Measurements from ENCODE around the gene HHAT. TPM values are rescaled to one million over a fixed set of nuclear protein-coding genes. Genes with fewer than 3 reads are reported as not detected.
"Not testable (repeated sequence)": the region's sequence is repeated elsewhere in the genome, so short reads cannot be mapped to it uniquely, and the experiment has no call there.

The HHAT gene
- total RNA-seq, 1 experiment from 2014 or later: 4.0 TPM

DNA sequence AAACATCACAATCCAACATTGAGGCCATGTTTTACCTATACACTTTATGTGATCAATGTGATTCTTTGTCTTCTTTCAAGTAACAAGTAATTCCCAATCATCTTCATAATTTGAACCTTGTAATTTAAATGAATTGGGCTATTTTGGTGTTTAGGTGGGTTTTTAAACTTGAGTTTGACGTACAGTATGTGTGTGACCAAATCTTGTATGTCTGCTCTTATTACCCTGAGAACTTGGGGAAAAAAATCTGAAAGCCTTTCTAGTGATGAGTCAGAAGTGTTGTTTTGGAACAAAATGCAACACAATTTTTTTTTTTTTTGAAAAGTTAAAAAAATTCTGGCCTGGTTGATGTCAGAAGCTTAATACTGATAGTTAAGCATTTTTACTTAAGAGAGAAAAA lies 68.5 kb downstream of the HHAT start:
- DNase-seq (ENCODE audit: low spot score): no peak

DNA sequence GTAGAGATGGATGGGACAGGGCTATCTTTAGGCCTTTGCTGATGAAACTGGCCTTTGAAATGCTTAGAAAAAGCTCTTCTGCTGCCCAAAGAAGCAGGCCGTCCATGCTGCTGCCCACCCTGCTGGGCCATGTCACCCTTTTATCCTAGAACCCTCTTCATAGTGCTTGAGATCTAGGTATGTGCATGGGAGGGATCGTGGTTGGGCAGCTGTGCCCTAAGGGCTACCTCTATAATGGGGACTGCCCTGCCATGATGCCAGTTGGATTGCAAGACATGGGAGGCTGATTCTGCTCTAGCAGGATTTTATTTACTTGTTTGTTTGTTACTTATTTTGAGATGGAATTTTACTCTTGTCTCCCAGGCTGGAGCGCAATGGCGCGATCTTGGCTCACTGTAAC lies 69.0 kb downstream of the HHAT start:
- no peak for DNase-seq (ENCODE audit: low spot score)

DNA sequence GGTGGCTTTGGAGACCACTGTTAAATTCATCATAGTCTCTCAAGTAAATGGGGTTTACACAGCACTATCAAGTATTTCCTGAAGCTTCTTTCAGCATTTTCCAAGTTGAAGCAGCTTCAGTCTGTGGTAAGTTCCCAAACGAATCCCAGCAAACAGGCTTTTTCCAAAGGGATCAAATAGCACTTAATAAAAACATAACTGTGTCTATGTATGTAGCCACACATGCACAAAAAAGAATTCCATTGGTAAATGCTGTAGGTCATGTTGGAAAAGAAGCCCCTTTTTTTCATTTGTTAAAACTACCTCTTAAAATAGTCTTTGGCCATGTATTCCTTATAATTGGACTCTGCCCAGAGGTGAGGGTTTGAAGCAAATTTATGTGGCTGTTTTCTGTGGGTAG lies 69.8 kb downstream of the HHAT start:
- DNase-seq (ENCODE audit: low spot score): no peak

DNA sequence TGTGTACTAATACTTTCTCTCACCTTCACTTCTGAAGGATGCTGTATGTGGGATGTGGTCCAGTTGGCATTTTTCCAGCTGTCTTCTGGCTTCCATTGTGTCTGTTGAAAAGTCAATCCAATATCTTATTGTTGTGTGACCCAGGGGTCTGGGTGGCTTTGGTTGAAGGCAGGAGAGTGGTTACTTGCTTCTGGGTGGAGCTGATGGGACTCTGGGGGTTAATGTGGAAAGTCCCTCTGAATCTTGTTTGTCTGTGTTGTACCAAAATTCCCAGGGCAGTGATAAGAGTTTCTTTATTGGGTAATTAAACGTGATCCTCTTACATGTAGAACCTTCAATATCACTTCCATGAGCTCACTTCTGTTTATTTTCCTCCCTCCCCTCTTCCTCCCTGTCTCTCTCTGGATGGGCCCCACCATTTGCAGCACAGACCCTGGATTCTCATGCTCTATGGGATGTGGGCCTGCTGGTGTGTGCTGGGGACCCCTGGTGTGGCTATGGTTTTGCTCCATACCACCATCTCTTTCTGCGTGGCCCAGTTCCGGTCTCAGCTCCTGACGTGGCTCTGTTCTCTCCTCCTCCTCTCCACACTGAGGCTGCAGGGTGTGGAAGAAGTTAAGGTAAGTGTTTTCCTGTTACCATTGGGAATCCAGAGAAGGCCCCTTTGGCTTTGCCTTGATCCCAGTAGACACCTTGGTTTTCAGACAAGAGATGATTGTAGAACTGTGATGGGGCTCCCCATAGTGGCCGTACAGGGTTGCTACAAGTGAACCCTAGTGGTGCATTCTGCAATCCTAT lies 71.5 kb downstream of the HHAT start:
- peak; percentile 59 for DNase-seq (ENCODE audit: low spot score)

DNA sequence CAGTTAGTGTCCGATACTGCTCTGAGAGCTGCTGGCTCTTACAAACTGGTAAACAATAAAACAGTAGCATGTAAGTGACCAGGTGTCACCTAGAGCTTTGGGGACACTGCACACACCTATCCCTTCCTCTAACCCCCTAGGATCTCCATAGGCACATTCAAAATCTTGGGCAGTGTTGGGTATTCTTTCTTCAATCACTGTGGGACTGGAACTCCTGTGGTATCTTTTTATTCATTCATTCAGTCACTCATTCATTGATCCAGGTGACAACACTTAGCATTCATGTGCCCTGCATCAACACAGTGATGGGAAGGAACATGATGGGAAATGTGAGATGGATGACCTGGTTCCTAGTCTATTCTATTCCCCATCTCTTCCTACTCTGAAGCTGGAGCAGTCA lies 73.9 kb downstream of the HHAT start:
- DNase-seq (ENCODE audit: low spot score): no peak

DNA sequence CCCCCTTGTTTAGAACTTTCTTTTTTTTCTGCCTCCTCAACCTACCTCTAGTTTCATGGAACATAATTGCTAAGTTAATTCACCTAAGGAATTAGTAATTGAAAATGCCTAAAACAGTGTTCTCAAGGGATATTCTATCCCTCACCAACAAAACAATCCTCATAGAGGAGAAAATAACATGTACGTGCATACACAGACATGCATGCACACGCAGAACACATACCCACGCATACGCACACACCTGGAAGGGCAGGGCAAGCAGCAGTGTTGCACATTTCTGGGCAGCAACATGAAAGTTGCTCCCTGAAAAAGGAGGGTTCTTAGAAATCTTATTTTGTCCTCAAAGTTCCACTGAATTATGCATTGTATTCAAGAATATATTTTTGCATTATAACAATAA lies 76.6 kb downstream of the HHAT start:
- DNase-seq (ENCODE audit: low spot score): no peak

DNA sequence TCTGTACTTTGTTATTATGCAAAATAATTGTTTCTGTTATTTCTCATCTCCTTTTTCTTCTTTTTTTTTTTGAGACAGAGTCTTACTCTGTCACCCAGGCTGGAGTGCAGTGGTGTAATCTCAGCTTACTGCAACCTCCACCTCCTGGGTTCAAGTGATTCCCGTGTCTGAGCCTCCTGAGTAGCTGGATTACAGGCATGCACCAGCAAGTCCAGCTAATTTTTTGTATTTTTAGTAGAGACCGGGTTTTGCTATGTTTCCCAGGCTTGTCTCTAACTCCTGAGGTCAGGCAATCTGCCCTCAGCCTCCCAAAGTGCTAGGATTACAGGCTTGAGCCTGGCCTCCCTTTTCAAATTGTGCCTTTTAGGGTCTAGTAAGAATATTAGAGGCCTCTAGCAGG lies 77.6 kb downstream of the HHAT start:
- DNase-seq (ENCODE audit: low spot score): not testable (repeated sequence)

DNA sequence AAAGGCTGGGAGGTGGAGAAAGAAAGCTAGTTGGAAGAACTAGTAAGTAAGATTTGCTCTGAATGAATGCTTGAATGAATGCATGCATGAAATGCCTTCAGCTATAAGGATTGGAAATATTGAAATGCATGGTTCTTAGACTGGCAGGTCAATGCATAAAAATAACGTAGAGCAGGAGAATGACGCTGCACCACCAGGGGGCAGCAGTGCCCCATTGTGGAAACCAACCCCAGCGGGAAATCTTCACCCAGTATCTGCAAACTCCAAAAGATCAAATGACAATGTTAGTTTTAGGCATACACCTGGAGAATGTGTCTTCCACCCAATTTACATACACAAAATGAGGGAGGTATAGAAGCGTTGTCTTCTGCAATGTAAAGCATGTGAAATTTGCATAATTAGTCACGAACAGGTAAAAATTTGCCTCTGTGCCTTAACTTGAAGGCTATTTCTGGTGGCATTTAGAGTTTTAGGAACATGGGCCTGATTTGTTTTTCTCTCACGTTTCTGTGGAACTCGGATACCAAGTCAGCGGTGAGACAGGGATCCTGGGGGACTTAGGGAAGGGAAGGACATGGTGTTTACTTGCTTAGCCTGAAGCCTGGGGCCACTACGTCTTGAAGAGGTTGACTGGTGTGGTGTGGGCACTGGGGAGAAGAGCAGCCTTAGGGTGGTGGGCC lies 78.6 kb downstream of the HHAT start:
- DNase-seq (ENCODE audit: low spot score): peak; percentile 28

DNA sequence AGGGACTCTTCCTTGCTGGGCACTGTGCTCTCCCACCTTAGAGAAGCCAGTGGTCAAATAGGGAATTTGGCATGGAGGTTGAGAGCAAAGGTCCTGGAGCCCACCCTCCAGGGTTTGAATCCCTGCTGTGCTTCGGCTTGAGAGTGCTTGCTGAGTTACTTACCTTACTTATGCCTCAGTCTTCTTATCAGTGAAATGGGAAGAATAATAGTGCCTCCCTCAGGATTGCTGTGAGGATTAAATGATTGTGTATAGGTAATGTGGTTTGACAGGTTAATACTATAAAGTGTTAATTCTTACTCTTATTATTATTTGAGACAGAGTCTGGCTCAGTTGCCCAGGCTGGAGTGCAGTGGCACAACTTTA lies 79.2 kb downstream of the HHAT start:
- no peak for DNase-seq (ENCODE audit: low spot score)

DNA sequence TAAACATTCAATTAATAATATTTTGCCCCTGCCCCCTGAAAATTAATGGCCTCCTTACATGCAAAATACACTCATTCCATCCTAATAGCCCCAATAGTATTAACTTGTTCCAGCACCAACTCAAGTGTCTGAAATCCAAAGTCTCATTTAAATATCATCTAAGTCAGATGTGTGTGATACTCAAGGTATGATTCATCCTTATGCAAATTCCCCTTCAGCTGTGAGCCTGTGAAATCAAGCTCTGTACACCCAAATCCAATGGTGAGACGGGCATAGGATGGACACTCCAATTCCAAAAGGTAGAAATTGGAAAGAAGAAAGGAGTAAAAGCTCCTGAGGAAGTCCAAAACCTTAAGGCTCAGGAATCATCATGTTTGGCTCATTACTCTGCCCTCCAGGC lies 83.5 kb downstream of the HHAT start:
- no peak for DNase-seq (ENCODE audit: low spot score)

DNA sequence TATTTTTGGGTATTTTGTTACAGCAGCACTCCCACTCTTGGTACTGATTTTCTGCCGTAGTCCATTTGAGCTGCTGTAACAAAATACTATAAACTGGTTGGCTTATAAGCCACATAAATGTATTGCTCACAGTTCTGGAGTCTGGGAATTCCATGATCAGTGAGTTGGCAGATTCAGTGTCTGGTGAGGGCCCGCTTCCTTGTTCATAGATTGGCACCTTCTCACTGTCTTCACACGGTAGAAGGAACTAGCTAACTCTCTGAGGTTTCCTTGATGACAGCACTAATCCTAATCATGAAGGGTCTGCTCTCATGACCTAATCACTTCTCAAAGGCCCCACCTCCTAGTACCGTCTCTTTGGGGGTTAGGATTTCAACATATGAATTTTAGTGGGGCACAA lies 85.2 kb downstream of the HHAT start:
- DNase-seq (ENCODE audit: low spot score): no peak

DNA sequence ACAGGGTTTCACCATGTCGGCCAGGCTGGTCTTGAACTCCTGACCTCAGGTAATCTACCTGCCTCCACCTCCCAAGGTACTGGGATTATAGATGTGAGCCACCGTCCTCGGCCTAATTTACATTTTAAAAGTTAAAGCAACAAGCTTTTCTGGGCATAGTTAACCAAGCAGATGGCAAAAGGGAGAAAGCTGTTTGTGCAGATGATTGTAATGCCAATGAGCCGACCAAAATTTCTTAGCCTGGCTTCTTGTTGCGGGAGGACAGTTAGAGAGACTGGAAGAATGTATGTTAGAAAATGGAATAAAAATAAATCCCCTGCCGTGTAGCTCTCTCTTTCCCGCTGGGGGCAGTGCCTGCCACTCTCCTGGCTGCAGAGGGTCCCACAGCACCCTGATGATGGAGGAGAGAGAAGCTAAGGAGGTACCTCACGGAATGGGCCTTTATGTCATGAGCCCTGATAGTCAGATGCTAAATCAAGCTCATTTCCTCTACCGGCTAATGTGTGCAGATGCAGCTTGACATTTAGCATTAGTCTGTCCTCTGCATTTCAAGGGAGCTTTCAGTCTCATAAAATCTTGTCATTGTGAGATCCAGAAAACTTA lies 87.2 kb downstream of the HHAT start:
- DNase-seq (ENCODE audit: low spot score): no peak

DNA sequence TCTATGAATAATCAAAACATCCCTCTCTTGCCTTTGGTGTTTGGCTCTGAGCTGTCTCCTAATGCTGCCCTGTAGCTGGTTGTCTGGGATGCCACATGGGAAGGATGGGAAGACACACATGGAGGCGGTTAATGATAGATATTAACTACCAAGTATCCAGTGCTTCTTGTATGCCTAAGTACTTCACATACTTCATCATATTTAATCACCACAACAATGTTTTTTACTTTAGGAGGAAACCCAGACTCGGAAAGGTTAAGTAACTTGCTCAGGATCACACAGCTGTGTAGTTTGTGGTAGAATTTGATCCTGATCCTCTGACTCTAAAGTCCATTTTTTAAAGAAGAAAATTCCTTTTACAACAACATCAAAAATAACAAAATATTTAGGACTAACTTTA lies 88.0 kb downstream of the HHAT start:
- DNase-seq (ENCODE audit: low spot score): no peak

DNA sequence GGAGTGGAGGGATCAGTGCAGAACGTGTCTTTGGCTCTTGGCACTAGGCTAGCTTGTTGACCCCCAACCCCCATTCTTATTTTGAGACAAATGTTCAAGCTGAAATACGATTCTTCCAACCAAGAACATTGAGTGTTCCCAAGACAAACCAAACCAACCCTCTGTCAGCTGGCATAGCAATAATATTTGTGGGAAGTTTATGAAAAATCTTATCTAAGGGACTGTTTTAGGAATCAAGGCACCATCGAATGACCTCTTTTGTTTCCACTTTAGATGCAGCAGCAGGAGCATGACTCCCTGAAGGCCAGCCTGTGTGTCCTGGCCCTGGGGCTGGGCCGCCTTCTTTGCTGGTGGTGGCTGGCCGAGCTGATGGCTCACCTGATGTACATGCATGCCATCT lies 89.2 kb downstream of the HHAT start:
- no peak for DNase-seq (ENCODE audit: low spot score)

DNA sequence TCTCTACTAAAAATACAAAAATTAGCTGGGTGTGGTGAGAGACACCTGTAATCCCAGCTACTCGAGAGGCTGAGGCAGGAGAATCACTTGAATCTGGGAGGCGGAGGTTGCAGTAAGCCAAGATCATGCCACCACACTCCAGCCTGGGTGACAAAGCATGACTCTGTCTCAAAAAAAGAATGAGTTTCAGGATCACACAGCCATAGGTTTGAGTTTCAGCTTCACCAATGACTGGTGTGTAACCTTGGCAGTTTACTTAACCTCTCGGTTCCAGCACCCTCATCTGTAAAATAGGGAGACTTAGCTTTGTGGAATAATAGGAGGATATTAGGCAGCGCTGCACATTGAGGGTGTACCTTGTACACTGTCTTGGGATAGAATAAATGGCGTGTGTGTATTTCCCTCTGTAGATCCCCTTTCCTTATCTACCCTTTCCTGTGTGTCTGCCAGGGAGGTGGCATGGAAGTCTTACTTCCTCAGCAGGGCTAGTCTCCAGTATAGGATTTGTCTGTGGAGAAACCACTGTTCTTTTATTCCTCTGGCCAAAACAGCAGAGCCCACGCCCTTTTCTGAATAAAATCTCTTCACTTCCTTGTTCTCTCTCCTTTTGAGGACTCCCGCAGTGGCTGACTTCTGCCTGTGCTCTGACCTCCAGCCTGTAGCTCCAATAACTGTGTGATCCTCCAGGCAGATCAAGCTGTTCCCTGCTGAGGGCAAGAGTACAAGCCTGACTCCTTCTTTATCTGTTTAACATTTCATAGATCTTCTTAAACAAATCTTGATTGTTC lies 90.4 kb downstream of the HHAT start:
- DNase-seq (ENCODE audit: low spot score): no peak

DNA sequence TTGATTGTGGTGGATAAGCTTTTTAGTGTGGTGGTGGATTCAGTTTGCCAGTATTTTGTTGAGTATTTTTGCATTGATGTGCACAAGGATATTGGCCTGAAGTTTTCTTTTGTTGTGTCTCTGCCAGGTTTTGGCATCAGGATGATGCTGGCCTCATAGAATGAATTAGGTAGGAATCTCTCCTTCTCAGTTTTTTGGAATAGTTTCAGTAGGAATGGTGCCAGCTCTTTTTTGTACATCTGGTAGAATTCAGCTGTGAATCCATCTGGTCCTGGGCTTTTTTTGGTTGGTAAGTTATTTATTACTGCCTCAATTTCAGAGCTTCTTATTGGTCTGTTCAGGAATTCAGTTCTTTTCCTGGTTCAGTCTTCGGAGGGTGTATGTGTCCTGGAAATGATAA lies 98.0 kb downstream of the HHAT start:
- DNase-seq (ENCODE audit: low spot score): not testable (repeated sequence)

DNA sequence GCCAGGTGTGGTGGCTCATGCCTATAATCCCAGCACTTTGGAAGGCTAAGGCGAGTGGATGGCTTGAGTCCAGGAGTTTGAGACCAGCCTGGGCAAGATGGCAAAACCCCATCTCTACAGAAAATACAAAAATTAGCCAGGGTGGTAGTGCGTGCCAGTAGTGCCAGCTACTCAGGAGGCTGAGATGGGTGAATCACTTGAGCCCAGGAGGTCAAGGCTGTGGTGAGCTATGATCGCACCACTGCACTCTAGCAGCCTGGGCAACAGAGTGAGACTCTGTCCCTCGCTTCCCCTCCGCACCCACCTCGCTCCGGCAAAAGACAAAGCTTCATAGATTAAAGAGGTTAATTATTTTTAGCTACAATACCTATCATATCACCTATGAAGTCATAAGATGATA lies 100.0 kb downstream of the HHAT start:
- DNase-seq (ENCODE audit: low spot score): no peak

DNA sequence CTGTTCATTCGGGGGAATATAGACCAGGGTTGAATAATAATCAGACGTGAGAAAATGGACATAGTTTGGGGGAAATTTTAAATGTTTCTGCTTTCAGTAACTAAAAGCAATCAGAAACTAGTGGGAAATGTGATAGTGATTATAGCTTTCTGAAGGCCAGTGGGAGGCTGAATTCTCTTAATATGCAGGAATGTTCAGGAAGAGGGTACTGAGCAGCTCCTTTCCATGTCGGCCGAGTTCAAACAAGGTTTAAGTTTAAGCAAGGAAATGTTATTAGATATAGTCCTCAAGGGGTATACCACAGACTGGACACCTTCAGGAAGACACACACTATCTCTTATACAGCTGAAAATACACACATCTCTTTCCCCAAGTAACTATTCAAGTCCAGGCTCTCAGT lies 105.5 kb downstream of the HHAT start:
- DNase-seq (ENCODE audit: low spot score): no peak

DNA sequence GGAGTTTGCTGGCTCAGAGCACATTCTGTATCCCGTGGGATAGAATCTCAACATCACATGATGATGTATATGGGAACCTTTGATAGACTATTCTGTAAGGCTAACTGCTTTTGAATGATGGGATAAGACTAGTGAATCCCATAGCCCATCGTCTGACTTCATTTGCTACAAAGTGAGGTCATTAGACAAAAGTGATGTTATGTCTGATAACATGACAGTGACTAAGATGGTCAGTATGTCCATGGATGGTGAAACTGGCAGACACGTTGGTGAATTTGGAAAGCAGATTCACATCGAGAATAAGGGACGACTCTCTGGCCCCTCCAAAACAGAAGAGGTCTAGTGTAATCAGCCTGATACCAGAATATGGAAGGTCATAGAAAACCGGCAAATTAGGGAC lies 108.4 kb downstream of the HHAT start:
- no peak for DNase-seq (ENCODE audit: low spot score)

DNA sequence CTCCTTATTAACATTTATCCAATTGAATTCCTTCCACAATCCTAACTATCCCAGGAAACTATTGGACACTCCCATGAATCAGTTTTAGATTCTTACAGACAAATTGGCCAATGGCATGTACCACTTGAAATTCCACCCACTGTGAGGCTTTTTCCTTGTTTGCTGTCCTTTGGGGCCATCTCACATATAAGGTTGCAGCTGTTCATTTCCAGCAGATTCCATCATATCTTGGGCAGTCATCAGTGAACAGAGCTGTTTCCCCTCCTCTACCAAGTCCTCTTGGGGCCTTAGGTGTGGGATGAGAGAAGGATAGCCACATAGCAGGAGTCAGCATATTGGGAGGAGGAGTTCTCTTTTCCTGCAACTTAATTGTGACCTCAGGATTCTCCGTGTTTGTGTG lies 109.1 kb downstream of the HHAT start:
- no peak for DNase-seq (ENCODE audit: low spot score)

DNA sequence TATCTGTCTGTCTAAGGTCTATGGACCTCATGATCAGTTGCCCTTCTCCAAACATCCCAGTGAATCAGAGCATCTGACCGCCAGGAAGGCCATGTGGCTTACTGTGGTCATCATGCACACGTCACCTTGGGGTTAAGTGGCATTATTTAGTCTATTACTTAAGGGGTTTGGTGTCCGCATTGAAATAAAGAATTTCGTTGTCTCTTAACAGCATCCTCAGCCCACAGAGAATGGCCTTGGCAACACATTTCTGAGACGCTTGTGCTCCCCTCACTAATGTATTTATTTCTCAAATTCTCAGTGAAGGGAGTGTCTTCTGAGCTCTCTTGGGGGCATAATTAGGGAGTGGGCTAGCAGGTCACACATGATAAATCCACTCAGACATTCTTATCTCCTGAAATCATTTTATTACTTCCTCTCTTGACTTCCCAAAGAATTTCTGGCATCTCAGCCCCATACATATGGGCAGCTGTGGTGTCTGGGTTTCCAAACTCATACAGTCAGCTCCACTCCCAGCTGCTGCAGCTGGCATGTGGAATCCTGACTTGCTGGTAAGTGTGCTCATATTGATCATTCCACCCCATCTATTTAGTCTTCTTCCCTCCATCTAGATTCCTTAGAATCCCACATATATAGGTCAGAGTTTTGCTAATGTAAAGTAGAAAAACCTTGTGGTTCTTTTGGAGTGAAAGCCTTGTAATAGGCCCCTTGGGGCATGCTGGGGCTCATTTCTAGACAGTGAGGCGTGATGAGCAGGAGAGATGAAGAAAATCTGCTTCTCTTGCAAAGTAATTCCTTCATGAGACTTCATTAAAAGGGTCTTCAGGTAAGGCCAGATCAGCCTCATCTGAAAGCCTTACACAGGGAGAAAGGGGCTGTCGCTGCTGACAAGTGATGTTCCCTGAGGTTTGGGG lies 110.5 kb downstream of the HHAT start:
- peak; percentile 82 for DNase-seq (ENCODE audit: low spot score)
